Neural progenitor cell (in vitro differentiated cells): ENCODE results near the gene STAT5B.
"Not testable (repeated sequence)": the region's sequence is repeated elsewhere in the genome, so short reads cannot be mapped to it uniquely, and the experiment has no call there.

Experiments
- CTCF ChIP-seq: fragments of 200-600 bp; sonication (generic); IDR thresholded peaks from 2 replicates; pipeline ENCODE4 v1.5.1; 2017; ENCODE audit warnings: antibody characterized with exemption, mild to moderate bottlenecking
- EZH2 ChIP-seq: fragments of 200-600 bp; sonication (generic); IDR thresholded peaks from 2 replicates; pipeline ENCODE4 v1.6.1; 2017; ENCODE audit warnings: antibody characterized with exemption, mild to moderate bottlenecking, moderate library complexity
- EZH2phosphoT487 ChIP-seq: fragments of 200-600 bp; sonication (generic); IDR thresholded peaks from 2 replicates; pipeline ENCODE4 v1.6.1; 2017; ENCODE audit warnings: antibody characterized with exemption

GRCh38 chr17:42240863-42241262 lies 35.3 kb downstream of the STAT5B start:
- TF ChIP-seq CTCF, EZH2, EZH2phosphoT487: not testable (repeated sequence)
